HG02840 (cell line): ENCODE data around the gene TACC2.
"Not testable (repeated sequence)": the region's sequence is repeated elsewhere in the genome, so short reads cannot be mapped to it uniquely, and the experiment has no call there.

ENCODE experiments used
- ATAC-seq: cut with Tn5 transposase; IDR thresholded peaks from one replicate; pipeline ENCODE4 v1.9.1; 2021; ENCODE audit warnings: mild to moderate bottlenecking, moderate library complexity, moderate number of reproducible peaks; ENCODE audit not compliant: unreplicated experiment, low FRiP score

Gene TACC2

DNA sequence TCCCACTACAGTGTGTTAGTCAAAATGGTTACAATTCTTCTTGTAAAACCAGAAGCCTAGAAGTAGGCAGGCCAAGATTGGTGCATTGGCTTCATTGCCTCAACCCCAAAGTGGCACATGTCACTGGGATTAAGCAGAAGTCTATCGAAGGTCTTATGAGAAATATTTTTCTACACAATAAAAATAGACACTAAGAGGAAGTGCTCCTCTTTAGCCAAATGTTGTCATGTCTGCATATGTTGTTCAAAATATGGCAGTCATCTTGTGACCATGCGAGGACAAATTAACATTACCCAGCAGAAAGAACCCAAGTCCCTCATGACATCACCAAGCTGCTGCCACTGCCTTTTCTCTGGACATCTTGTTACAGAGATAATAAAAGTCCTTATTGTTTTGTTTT, 7.6 kb upstream of the TACC2 start:
- no peak for ATAC-seq

DNA sequence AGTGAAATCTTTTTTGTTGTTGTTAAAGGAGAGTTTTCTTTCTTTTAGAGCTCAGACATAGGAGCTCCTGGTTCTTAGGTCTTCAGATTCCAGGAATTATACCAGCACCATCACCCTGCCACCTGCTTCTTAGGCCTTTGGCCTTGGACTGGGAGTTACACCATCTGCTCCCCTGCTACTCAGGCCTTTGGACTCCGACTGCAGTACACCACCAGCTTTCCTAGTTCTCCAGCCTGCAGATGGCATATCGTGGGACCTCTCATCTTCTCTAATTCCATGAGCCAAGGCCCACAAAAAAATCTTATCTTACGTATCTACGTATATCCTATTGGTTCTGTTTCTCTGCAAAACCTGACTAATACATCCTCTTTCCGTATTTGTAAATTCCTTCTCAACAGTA, 5.1 kb upstream of the TACC2 start:
- ATAC-seq = no peak

- no peak for ATAC-seq
Observed at GRCh38 chr10:121984463-121984862, 4.5 kb upstream of the TACC2 start.

GRCh38 chr10:121990015-121990677, 1.2 kb downstream of the TACC2 start:
- no peak for ATAC-seq

- not testable (repeated sequence) for ATAC-seq
Observed at GRCh38 chr10:121991727-121992126, 2.8 kb downstream of the TACC2 start.

DNA sequence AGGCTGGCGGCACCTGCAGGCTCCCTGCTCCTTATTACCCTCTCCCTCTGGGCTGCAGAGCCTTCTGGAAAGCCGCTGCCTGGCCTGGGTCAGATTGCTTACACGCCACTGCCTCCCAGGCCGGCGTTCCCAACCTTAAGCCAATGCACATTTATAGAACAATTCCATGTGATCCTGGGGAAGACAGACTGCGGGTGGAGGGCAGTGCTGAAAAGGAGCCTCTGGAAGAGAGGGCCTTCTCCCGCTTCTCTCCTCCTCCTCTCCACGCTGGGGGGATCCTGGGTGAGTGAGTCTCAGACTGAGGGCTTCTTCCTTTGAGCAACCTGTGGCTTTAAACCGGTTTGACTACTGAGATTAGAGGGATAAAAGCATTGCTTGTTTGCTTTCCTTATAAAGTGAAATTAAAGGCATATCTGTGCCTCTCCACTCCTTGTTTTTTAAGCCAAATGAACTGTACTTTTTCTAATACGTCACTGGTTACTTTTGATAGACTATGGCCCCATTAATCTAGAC, 5.5 kb downstream of the TACC2 start:
- ATAC-seq = no peak

DNA sequence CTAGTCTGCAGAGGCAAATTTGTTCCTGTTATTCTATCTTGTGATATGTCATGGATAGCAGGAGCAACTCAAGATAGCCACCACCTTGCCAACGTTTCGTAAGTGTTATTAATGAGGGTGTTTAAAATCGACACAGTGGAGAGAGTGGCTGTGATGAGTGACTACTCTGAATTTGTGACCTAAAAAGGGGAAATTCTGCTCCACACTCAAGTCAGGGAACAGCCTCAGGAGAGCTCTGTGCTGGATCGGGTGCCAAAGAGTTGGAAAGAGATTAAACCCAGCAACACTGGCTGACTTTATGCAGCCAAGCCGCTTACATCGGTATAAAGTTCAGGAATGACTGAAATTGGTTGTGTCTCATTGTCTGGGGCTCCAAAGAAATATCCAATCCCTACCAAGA, 9.5 kb downstream of the TACC2 start:
- no peak for ATAC-seq

GRCh38 chr10:121999301-121999700, 10.3 kb downstream of the TACC2 start:
- ATAC-seq = no peak

DNA sequence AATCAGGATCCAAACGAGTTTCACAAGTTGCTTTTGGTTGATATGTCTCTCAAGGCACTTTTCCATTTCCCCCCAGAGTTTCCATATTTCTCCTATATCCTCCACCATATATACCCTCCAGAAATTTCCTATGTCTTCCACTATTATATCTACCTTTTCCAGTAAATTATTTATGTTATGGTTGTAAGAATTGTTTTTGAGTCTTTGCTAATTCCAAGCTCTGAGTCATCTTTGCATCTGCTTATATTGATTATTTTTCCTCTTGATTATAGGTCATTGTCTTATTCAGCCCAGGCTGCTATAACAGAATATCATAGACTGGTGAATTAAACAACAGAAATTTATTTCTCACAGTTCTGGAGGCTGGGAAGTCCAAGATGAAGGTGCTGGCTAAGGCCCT, 12.7 kb downstream of the TACC2 start:
- ATAC-seq = no peak

DNA sequence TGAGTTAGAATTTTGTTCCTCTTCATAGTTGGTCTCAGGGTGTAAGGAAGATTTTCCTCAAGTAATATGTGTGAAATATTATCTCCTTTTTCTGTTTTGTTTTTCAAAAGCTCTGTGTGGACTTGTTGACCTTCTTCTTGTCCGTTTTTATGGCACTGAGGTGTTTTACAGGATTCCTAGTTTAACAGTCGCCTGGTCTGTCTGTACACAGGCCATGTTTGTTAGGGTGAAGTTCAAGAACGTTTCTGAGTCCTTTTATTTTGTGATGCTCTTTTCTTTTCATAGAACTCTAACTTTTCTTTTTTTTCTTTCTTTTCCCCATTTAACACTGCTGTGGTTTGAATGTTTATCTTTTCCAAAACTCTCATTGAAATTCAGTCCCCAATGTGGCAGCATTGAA, 18.5 kb downstream of the TACC2 start:
- no peak for ATAC-seq

GRCh38 chr10:122010405-122011050, 21.6 kb downstream of the TACC2 start:
- ATAC-seq = no peak

- no peak for ATAC-seq
Observed at GRCh38 chr10:122012731-122013130, 23.8 kb downstream of the TACC2 start.

DNA sequence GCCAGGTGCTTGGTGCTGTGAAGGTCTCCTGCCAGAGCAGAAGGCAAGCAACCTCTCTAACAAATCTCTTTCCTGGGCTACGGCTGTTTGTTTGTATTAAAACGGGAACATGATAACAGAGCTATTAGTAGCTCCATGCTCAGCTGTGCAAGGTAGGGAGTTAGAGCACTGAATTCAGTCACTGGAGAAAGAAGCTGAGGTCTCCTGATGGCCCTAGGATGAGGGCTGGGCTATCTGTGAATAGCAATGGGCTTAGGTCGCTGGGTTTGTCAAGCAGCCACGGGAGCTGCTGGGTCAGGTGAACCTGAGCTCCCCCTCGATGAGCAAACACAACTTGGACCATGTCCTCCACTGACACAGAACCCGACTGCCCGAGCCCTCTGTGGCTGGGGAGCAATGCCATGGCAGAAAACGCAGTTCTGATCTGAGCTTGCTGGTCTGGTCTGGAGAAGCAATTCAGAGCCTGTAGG, 24.4 kb downstream of the TACC2 start:
- no peak for ATAC-seq

DNA sequence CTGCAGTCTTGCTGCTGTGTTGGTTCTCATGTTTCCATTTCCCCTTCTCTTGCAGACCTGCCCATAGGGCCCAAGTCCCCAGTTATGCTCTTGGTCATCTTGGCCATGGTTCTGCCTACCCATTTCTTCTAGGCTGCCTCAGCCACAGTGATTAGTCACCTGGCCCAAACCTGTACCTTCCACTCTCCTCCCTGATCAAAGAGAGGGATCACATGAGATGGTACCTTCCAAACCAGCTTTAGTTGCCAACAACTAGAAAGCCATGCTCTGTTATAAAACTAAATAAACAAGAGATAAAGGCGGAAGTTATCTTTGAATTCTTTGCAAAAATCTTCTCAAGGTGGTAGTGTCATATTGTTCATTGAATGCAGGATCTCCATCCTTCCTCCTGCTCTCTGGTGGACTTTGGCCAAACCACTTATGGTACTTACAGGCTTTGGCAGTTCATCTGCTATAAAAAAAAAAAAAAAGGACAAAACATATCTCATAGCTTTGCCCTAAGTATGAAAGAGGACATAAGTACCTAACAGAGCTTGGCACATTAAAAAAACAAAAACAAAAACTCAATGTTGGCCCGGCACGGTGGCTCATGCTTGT, 25.8 kb downstream of the TACC2 start:
- ATAC-seq = no peak

DNA sequence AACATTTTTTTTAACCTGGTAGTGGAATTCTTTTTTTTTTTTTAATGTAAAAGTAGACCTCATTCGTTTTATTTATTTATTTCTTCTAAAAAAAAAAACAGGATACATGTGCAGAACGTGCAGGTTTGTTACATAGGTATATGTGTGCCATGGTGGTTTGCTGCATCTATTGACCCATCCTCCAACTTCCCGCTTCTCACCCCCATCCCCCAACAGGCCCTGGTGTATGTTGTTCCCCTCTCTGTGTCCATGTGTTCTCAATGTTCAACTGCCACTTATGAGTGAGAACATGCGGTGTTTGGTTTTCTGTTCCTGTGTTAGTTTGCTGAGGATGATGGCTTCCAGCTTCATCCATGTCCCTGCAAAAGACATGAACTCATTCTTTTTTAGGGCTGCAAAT, 29.0 kb downstream of the TACC2 start:
- not testable (repeated sequence) for ATAC-seq

DNA sequence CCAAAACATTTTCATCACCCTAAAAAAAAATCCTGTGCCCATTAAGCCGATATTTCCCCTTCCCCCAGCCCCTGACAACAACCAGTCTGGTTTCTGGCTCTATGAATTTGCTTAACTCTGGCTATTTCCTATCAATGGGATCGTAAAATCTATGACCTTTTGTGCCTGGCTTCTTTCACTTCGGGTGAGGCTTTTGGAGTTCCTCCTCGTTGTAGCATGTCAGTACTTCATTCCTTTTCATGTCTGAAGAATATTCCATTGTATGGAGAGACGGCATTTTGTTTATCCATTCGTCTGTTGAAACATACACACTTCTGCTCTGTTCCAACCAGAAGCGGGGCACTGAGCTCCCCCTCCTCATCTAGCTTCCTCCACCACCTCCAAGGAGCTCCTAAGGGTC, 29.5 kb downstream of the TACC2 start:
- no peak for ATAC-seq

DNA sequence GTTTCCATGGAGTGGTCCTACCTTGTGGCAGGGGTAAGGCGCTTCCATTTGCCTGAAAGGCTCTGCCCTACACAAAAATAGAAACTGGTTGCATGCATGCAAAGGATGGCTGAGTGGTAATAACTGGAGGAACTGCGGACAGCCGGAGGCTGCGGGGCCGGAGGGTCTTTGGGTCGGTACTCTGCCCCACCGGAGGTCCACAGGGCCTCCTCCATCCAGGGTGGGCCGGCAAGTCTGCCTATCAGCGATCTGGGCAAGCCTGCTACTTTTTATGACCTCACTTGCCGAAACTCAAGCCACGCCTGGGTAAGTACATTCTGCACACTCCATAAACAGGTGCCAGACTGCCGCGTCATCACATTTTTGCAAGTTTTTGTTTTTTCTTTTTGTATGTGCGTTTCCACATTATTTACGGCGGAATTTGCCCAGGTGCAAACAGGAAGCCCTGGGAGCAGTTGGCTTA, 30.0 kb downstream of the TACC2 start:
- no peak for ATAC-seq

DNA sequence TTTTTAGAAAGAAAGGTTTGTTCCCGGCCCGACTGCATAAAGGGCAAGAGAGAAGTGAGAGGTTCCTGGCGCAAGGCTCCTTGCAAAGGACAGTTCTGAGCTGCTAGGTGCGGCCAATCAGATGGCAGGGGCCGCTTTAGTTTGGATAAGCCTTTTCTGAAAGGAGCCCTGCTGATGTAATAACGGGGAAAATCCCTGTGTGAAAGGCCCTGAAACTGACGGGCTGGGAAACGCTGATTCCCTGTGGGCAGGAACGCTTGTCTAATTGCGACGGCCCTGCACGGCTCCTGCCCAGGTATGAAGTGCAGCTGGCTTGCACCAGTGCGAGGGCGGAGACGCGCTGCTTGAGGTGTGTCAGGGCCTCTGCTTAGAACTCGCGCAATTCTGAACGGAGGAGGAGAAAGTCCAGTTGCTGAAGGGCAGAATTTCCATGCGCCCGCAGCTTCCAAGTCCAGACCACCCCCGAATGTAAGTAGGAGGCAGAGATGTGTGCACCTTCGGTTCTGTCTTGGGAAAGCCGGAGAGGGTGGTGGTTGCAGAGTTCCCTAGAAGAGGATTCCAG, 30.5 kb downstream of the TACC2 start:
- ATAC-seq = no peak

DNA sequence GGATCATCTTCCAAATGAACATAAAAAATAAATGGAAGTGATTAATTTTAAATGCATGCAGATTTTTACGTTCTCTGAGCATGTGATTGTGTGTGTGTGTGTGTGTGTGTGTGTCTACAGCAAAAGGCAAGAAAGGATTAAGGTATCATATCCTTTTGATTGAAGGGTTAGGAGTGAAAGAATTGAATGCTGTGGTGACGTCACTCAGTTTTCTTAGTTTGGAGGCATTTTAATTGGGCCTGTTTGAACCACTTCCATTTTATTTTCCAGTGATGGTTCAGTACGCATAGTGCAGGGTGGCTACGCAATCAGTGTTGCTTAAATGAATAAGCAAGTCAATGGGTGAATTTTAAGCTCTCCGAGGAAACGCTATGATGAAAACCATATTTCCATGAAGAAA, 31.3 kb downstream of the TACC2 start:
- no peak for ATAC-seq

- no peak for ATAC-seq
Observed at GRCh38 chr10:122021379-122021778, 32.4 kb downstream of the TACC2 start.

GRCh38 chr10:122021828-122022227, 32.9 kb downstream of the TACC2 start:
- no peak for ATAC-seq
